IMR-90 (cell line): ENCODE results near the gene ULK1. TPM values are rescaled to one million over a fixed set of nuclear protein-coding genes. Genes with fewer than 3 reads are reported as not detected.

Experiments used
- ATAC-seq: fragments of 200-7000 bp; cut with Tn5 transposase; 2 replicates; pipeline ENCODE4 v1.9.1; 2020; ENCODE audit warnings: low read depth, mild to moderate bottlenecking, moderate library complexity
- BruUV-seq: library from RNA; stranded (reverse); fragments of 400-500 nt; replicated peaks from 2 replicates; lab custom pipeline; 2021; lab: Mats Ljungman, UMichigan
- CTCF ChIA-PET: fragments of 300-600 bp; formaldehyde crosslinking; extraction: SDS; loops from one replicate; lab custom pipeline; 2021; ENCODE audit warnings: antibody characterized with exemption; lab: Yijun Ruan, JAX
- POLR2A ChIA-PET: fragments of 300-600 bp; sonication (Branson Sonifier 250); formaldehyde crosslinking; loops from one replicate; lab custom pipeline; 2022; ENCODE audit warnings: antibody characterized with exemption; ENCODE audit not compliant: unreplicated experiment; lab: Charles Lee
- DNase-seq: peaks from one replicate; pipeline ENCODE4 v3.0.0; 2013
- H2AFZ ChIP-seq: replicated peaks from 2 replicates; pipeline ENCODE3; 2013; ENCODE audit warnings: low read length, mild to moderate bottlenecking; ENCODE audit not compliant: poor library complexity
- H2AK5ac ChIP-seq: 2 replicates; pipeline ENCODE4 v1.6.1; 2013; ENCODE audit warnings: low read depth, low read length, inconsistent platforms
- H2AK9ac ChIP-seq: replicated peaks from 2 replicates; pipeline ENCODE3; 2013; ENCODE audit warnings: mild to moderate bottlenecking, low read depth, low read length, moderate library complexity; ENCODE audit not compliant: poor library complexity
- H2BK120ac ChIP-seq: 2 replicates; pipeline ENCODE4 v1.6.1; 2013; ENCODE audit warnings: low read depth, low read length, inconsistent platforms
- H2BK15ac ChIP-seq: 3 replicates; pipeline ENCODE4 v1.6.1; 2013; ENCODE audit warnings: low read depth, low read length, inconsistent platforms
- H2BK20ac ChIP-seq: 2 replicates; pipeline ENCODE4 v1.6.1; 2013; ENCODE audit warnings: low read depth, mild to moderate bottlenecking, inconsistent platforms, low read length, moderate library complexity
- H2BK5ac ChIP-seq: 2 replicates; pipeline ENCODE4 v1.6.1; 2013; ENCODE audit warnings: mild to moderate bottlenecking, low read depth, low read length, inconsistent platforms; ENCODE audit not compliant: poor library complexity, severe bottlenecking
- H3K14ac ChIP-seq: replicated peaks from 2 replicates; pipeline ENCODE4 v1.6.1; 2013; ENCODE audit warnings: low read depth, low read length, inconsistent platforms
- H3K18ac ChIP-seq: 2 replicates; pipeline ENCODE4 v1.6.1; 2013; ENCODE audit warnings: low read depth, low read length, control low read depth
- H3K23ac ChIP-seq: 2 replicates; pipeline ENCODE4 v1.6.1; 2013; ENCODE audit warnings: low read depth, low read length, inconsistent platforms
- H3K27ac ChIP-seq: 2 replicates; pipeline ENCODE4 v1.5.1; 2013; ENCODE audit warnings: mild to moderate bottlenecking, control low read depth, low read length; ENCODE audit not compliant: insufficient read depth
- H3K27me3 ChIP-seq: 2 replicates; pipeline ENCODE4 v1.6.1; 2013; ENCODE audit warnings: low read length; ENCODE audit not compliant: control insufficient read depth, insufficient read depth
- H3K36me3 ChIP-seq: 2 replicates; pipeline ENCODE4 v1.6.1; 2013; ENCODE audit warnings: low read length, mixed read lengths; ENCODE audit not compliant: control insufficient read depth, insufficient read depth
- H3K4ac ChIP-seq: 2 replicates; pipeline ENCODE4 v1.6.1; 2013; ENCODE audit warnings: low read depth, low read length, inconsistent platforms
- H3K4me1 ChIP-seq: 2 replicates; pipeline ENCODE4 v1.6.1; 2013; ENCODE audit warnings: low read length, mixed read lengths; ENCODE audit not compliant: control insufficient read depth, insufficient read depth
- H3K4me2 ChIP-seq: 2 replicates; pipeline ENCODE4 v1.6.1; 2013; ENCODE audit warnings: low read depth, mild to moderate bottlenecking, control low read depth, low read length, moderate library complexity
- H3K4me3 ChIP-seq: 2 replicates; pipeline ENCODE4 v1.5.1; 2013; ENCODE audit warnings: low read depth, mild to moderate bottlenecking, control low read depth, low read length, moderate library complexity; ENCODE audit not compliant: insufficient read depth
- H3K56ac ChIP-seq: 2 replicates; pipeline ENCODE4 v1.6.1; 2013; ENCODE audit warnings: low read length, inconsistent platforms; ENCODE audit not compliant: insufficient read depth; ENCODE audit errors: extremely low read depth
- H3K79me1 ChIP-seq, 2 experiments: 2 replicates each; pipeline ENCODE4 v1.6.1; 2013; ENCODE audit warnings: low read length in 2 of 2, inconsistent platforms in 1 of 2, low read depth in 1 of 2
- H3K9ac ChIP-seq: 2 replicates; pipeline ENCODE4 v1.6.1; 2013; ENCODE audit warnings: low read depth, low read length, control low read depth
- H3K9me1 ChIP-seq: 2 replicates; pipeline ENCODE4 v1.6.1; 2013; ENCODE audit warnings: low read length, inconsistent platforms; ENCODE audit not compliant: insufficient read depth
- H3K9me3 ChIP-seq: 2 replicates; pipeline ENCODE4 v1.6.1; 2013; ENCODE audit warnings: low read length; ENCODE audit not compliant: control insufficient read depth, insufficient read depth
- H4K20me1 ChIP-seq: 2 replicates; pipeline ENCODE4 v1.6.1; 2013; ENCODE audit warnings: low read length, inconsistent platforms; ENCODE audit not compliant: insufficient read depth
- H4K5ac ChIP-seq: 2 replicates; pipeline ENCODE4 v1.6.1; 2013; ENCODE audit warnings: mild to moderate bottlenecking, low read depth, low read length, control low read depth
- H4K8ac ChIP-seq, 2 experiments: 2 replicates each; pipeline ENCODE4 v1.6.1; 2013; ENCODE audit warnings: low read depth in 2 of 2, low read length in 2 of 2, control low read depth in 1 of 2, inconsistent platforms in 1 of 2
- H4K91ac ChIP-seq: 2 replicates; pipeline ENCODE4 v1.6.1; 2013; ENCODE audit warnings: low read depth, low read length, inconsistent platforms; ENCODE audit not compliant: insufficient read depth
- CHD1 ChIP-seq: IDR thresholded peaks from 2 replicates; pipeline ENCODE4 v1.6.1; 2012; ENCODE audit warnings: low read depth, low read length, improper control_type of control experiment
- ELK1 ChIP-seq: fragments of 150-350 bp; IDR thresholded peaks from 2 replicates; pipeline ENCODE4 v1.6.1; 2016; ENCODE audit warnings: low read depth, mild to moderate bottlenecking, low read length, moderate library complexity, borderline replicate concordance
- FOS ChIP-seq: fragments of 150-350 bp; IDR thresholded peaks from 2 replicates; pipeline ENCODE4 v1.6.1; 2016; ENCODE audit warnings: low read depth, low read length
- MAFK ChIP-seq: IDR thresholded peaks from 2 replicates; pipeline ENCODE4 v1.6.1; 2012; ENCODE audit warnings: low read depth, low read length, improper control_type of control experiment
- MXI1 ChIP-seq: IDR thresholded peaks from 2 replicates; pipeline ENCODE4 v1.6.1; 2012; ENCODE audit warnings: low read depth, mild to moderate bottlenecking, low read length, moderate library complexity, borderline replicate concordance
- RAD21 ChIP-seq: IDR thresholded peaks from 2 replicates; pipeline ENCODE4 v1.6.1; 2012; ENCODE audit warnings: low read length, improper control_type of control experiment
- RFX5 ChIP-seq: IDR thresholded peaks from 2 replicates; pipeline ENCODE4 v1.8.0; 2012; ENCODE audit warnings: low read depth, mild to moderate bottlenecking, low read length, moderate library complexity
- SMC3 ChIP-seq: fragments of 150-350 bp; IDR thresholded peaks from 2 replicates; pipeline ENCODE4 v1.6.1; 2016; ENCODE audit warnings: low read depth, mild to moderate bottlenecking, antibody characterized with exemption, low read length, moderate library complexity
- WGBS, 2 experiments: methylation state at CpG; one replicate each; pipeline versions ENCODE4 v1.1.5 to v1.1.7; 2013; ENCODE audit warnings: missing lambda C conversion rate in 2 of 2; ENCODE audit not compliant: insufficient read length in 1 of 2; ENCODE audit errors: extremely low coverage in 2 of 2; 5-methylcytosine and 5-hydroxymethylcytosine counted together
- dilution Hi-C: fragments of 300-500 bp; cut with HindIII; formaldehyde crosslinking; loops from one replicate; pipeline ENCODE4 v1.14.3; 2018; ENCODE audit warnings: low sequenced_read_pairs; ENCODE audit not compliant: unreplicated experiment
- in situ Hi-C: fragments of 300-500 bp; cut with MboI; formaldehyde crosslinking; loops from 3 replicates; pipeline ENCODE4 v1.14.3; 2019; ENCODE audit warnings: low sequenced_read_pairs, inconsistent platforms, mixed read lengths
- intact Hi-C: fragments of 100-400 bp; cut with micrococcal nuclease; formaldehyde crosslinking; loops from 2 replicates; pipeline ENCODE4 v1.10.0; 2022
- polyA plus RNA-seq, 3 experiments: library from polyadenylated mRNA; depleted of rRNA; stranded (reverse); fragments of >200 nt; gene quantifications; 2 replicates each; pipeline ENCODE4 v1.2.3, GENCODE V29; 2012; ENCODE audit warnings: low replicate concordance in 1 of 3
- total RNA-seq: library from RNA; depleted of rRNA; stranded (reverse); fragments of >200 nt; gene quantifications from 2 replicates; pipeline ENCODE4 v1.2.3, GENCODE V29; 2012
- TF ChIP-seq, protein P1 (sequence below): conservative IDR thresholded peaks from 2 replicates; pipeline ENCODE4 v1.5.1; 2012; ENCODE audit warnings: mild to moderate bottlenecking, low read depth, low read length, improper control_type of control experiment
- TF ChIP-seq, protein P2 (sequence below): fragments of 150-350 bp; IDR thresholded peaks from 2 replicates; pipeline ENCODE4 v1.6.1; 2017; ENCODE audit warnings: mild to moderate bottlenecking, antibody characterized with exemption, low read length, low read depth

The ULK1 gene
- total and polyA plus RNA-seq, 2 of the 4 experiments (the other 2 are of a cell fraction): 1.8 to 19.2 TPM

DNA sequence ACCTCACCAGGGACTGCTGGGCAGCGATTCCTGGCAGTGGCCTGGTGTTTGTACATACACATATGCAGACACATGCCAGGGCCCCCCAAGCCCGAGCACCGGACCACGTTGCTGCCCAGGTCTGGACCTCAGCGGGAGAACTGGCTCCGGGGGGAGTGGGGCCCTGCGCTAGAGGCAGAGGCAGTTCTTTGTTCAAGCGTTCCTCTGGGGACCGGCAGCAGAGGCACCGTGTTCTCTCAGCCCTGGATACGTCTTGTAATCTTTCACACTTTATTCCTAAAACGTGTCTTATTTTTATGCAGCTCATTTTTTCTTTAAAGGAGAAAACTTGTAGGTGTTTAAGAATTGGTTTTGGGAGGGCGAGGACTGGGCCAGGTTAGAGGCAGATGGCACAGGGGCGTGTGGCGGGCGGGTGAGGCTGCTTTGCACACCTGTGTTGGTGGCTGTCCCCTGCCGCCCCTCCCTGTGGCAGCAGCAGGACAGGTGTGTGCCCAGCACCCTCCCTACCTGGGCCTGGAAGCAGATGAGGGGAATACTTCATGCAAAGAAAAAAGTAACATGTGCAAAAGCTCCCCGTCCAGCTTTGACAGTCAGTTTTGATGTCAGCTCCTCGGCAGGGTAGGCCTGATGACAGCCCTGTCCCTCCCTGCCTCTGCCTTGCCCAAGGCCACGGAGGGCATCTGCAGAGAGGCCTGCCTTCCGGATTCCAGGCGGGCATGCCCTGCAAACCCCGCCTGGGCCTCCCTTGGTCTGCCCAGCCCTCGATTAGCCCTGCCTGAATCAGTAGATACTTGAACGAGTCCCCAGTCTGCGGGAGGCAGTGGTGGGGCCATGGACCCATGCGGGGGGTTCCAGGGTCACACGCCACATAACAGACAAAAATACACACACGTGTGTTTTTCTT lies 27.7 kb downstream of the ULK1 start (continued):
- TF ChIP-seq, protein P1, sequence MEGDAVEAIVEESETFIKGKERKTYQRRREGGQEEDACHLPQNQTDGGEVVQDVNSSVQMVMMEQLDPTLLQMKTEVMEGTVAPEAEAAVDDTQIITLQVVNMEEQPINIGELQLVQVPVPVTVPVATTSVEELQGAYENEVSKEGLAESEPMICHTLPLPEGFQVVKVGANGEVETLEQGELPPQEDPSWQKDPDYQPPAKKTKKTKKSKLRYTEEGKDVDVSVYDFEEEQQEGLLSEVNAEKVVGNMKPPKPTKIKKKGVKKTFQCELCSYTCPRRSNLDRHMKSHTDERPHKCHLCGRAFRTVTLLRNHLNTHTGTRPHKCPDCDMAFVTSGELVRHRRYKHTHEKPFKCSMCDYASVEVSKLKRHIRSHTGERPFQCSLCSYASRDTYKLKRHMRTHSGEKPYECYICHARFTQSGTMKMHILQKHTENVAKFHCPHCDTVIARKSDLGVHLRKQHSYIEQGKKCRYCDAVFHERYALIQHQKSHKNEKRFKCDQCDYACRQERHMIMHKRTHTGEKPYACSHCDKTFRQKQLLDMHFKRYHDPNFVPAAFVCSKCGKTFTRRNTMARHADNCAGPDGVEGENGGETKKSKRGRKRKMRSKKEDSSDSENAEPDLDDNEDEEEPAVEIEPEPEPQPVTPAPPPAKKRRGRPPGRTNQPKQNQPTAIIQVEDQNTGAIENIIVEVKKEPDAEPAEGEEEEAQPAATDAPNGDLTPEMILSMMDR: no peak

- no peak overlapping the region for H2AK5ac ChIP-seq
- H3K36me3 ChIP-seq: peaks cover 39% of the 10 kb centered on the region
- no peak overlapping the region for H4K91ac ChIP-seq
- POLR2A ChIA-PET: no interaction called here
- H4K5ac ChIP-seq: no peak overlapping the region
- intact Hi-C loops: no loop called here
- no peaks in the 10 kb centered on the region for H3K27me3 ChIP-seq
- CTCF ChIA-PET: no interaction called here
- no peaks in the 10 kb centered on the region for H4K20me1 ChIP-seq
- no peak overlapping the region for H2AFZ ChIP-seq
- H3K23ac ChIP-seq: no peak overlapping the region
- no peaks in the 10 kb centered on the region for H3K79me1 ChIP-seq
- H3K14ac ChIP-seq: no peak overlapping the region
- no peak overlapping the region for H3K56ac ChIP-seq
- 84% methylated on average over 4 of the region's 13 CpGs; no CpG with 5 or more reads in 1 of the 2 experiments for WGBS, 2 experiments
- no peak overlapping the region for H2BK20ac ChIP-seq
- no peak overlapping the region for H2AK9ac ChIP-seq
- no peak for ATAC-seq
- H3K4me1 ChIP-seq: no peaks in the 10 kb centered on the region
- H3K18ac ChIP-seq: no peak overlapping the region
- H3K4ac ChIP-seq: no peak overlapping the region
- DNase-seq: no peak
- H3K4me3 ChIP-seq: no peak overlapping the region
- no peak overlapping the region for H2BK120ac ChIP-seq
- H4K8ac ChIP-seq: no peak overlapping the region
- dilution Hi-C loops: no loop called here
- no peak overlapping the region for H3K4me2 ChIP-seq
- H3K9me1 ChIP-seq: 0 out of 2 replicates have a peak, but pooled peaks cover 3% of the 10 kb centered on the region
- in situ Hi-C loops: no loop called here
- no peak overlapping the region for H2BK5ac ChIP-seq
- H2BK15ac ChIP-seq: no peak overlapping the region
- BruUV-seq: no TSS peak
- no peaks in the 10 kb centered on the region for H3K9me3 ChIP-seq
- no peak overlapping the region for H3K9ac ChIP-seq
- no peak overlapping the region for H3K27ac ChIP-seq
- TF ChIP-seq RAD21 (no peak), FOS (no peak), RFX5 (no peak), SMC3 (no peak), MAFK (no peak), MXI1 (no peak), ELK1 (no peak), CHD1 (no peak)
- TF ChIP-seq, protein P2, sequence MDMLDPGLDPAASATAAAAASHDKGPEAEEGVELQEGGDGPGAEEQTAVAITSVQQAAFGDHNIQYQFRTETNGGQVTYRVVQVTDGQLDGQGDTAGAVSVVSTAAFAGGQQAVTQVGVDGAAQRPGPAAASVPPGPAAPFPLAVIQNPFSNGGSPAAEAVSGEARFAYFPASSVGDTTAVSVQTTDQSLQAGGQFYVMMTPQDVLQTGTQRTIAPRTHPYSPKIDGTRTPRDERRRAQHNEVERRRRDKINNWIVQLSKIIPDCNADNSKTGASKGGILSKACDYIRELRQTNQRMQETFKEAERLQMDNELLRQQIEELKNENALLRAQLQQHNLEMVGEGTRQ: no peak
These were observed 28.4 kb downstream of the ULK1 start for GRCh38 chr12:131922772-131923171.
